ENCODE results near the gene FBXL5.
A peak's percentile ranks its signal among the peaks of the same experiment; 100 is the strongest.
"Not testable (repeated sequence)": the region's sequence is repeated elsewhere in the genome, so short reads cannot be mapped to it uniquely, and the experiment has no call there.

FBXL5 gene

GRCh38 chr4:15648600-15648999 lies 6.6 kb downstream of the FBXL5 start:
- ATAC-seq (peak; percentile 42), DNase-seq (no peak)
- H3K36me3 Mint-ChIP-seq (ENCODE audit: low read depth), result peaks cover under 1% of the 10 kb centered on the region
- H3K27me3 Mint-ChIP-seq, result no peaks in the 10 kb centered on the region
- H3K27ac Mint-ChIP-seq, result peak overlapping the region; percentile 21
- H3K9me3 Mint-ChIP-seq, result no peaks in the 10 kb centered on the region
- peak overlapping the region; percentile 18 for H3K4me3 Mint-ChIP-seq
- peaks cover 60% of the 10 kb centered on the region for H3K4me1 Mint-ChIP-seq

GRCh38 chr4:15638418-15638817 lies 16.7 kb downstream of the FBXL5 start:
- no peaks in the 10 kb centered on the region for H3K27me3 Mint-ChIP-seq
- no peaks in the 10 kb centered on the region for H3K9me3 Mint-ChIP-seq
- H3K36me3 Mint-ChIP-seq (ENCODE audit: low read depth), result peaks cover 30% of the 10 kb centered on the region
- no peak overlapping the region for H3K27ac Mint-ChIP-seq
- no peak overlapping the region for H3K4me3 Mint-ChIP-seq
- ATAC-seq (no peak), DNase-seq (no peak)
- no peaks in the 10 kb centered on the region for H3K4me1 Mint-ChIP-seq

DNA sequence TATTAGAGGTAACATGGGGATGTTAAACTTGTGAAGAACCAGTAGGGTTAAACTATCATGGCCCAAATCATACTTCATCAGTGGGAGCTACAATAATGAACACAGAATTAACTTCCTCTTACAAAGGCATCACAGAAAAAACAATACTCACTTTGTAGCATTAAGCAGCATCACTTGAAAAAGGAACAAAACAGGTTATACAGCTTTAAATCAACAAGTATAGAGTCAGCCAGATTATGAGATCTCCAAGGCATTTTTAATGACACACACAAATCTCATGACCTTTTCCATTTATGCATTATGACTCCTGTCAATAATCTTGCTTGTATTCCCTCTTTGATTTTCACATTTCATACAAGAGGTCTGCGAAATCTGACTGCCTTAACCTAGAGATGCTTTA lies 18.3 kb downstream of the FBXL5 start:
- H3K9me3 Mint-ChIP-seq, result no peaks in the 10 kb centered on the region
- peaks cover 43% of the 10 kb centered on the region for H3K36me3 Mint-ChIP-seq (ENCODE audit: low read depth)
- no peak overlapping the region for H3K27ac Mint-ChIP-seq
- ATAC-seq (no peak), DNase-seq (no peak)
- no peaks in the 10 kb centered on the region for H3K27me3 Mint-ChIP-seq
- no peaks in the 10 kb centered on the region for H3K4me1 Mint-ChIP-seq
- no peak overlapping the region for H3K4me3 Mint-ChIP-seq

GRCh38 chr4:15617407-15617806 lies 37.8 kb downstream of the FBXL5 start:
- not testable (repeated sequence) for ATAC-seq, DNase-seq, H3K27me3 Mint-ChIP-seq, H3K4me3 Mint-ChIP-seq, H3K27ac Mint-ChIP-seq
- Mint-ChIP-seq H3K4me1 (peaks cover 11% of the 10 kb centered on the region), H3K36me3 (ENCODE audit: low read depth) (peaks cover 68% of the 10 kb centered on the region), H3K9me3 (peaks cover 25% of the 10 kb centered on the region)

DNA sequence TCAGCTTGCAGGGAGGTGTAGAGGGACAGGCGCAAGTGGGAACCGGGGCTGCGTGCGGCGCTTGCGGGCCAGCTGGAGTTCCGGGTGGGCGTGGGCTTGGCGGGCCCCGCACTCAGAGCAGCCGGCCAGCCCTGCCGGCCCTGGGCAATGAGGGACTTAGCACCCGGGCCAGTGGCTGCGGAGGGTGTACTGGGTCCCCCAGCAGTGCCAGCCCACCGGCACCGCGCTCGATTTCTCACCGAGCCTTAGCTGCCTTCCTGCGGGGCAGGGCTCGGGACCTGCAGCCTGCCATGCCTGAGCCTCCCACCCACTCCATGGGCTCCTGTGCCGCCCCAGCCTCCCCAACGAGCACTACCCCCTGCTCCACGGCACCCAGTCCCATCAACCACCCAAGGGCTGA lies 40.3 kb downstream of the FBXL5 start:
- not testable (repeated sequence) for ATAC-seq, DNase-seq, H3K4me1 Mint-ChIP-seq, H3K27ac Mint-ChIP-seq, H3K27me3 Mint-ChIP-seq, H3K4me3 Mint-ChIP-seq
- Mint-ChIP-seq H3K9me3 (peaks cover 20% of the 10 kb centered on the region), H3K36me3 (ENCODE audit: low read depth) (peaks cover 44% of the 10 kb centered on the region)

DNA sequence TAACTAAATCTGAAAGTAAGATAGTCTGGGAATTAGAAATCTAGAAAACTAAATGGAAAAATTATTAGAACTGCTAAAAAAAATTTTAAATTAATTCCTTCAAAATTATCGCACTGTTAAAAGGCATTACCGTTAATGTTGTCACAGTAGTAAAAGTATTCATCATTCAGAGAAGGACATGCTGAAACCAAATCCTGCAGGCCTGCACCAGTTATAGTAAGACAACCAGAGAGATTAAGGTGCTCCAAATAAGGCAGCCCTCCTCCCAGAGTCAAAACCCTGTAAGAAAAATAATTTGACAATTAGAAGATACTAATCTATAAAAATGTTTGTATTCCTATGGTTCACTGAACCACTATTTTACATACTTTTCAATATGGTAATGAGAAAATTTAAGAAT lies 43.0 kb downstream of the FBXL5 start:
- Mint-ChIP-seq H3K36me3 (ENCODE audit: low read depth) (peaks cover 24% of the 10 kb centered on the region), H3K27ac (no peak overlapping the region), H3K4me3 (no peak overlapping the region), H3K9me3 (no peaks in the 10 kb centered on the region), H3K4me1 (peaks cover 7% of the 10 kb centered on the region), H3K27me3 (no peaks in the 10 kb centered on the region)
- ATAC-seq, result no peak
- DNase-seq, result no peak

DNA sequence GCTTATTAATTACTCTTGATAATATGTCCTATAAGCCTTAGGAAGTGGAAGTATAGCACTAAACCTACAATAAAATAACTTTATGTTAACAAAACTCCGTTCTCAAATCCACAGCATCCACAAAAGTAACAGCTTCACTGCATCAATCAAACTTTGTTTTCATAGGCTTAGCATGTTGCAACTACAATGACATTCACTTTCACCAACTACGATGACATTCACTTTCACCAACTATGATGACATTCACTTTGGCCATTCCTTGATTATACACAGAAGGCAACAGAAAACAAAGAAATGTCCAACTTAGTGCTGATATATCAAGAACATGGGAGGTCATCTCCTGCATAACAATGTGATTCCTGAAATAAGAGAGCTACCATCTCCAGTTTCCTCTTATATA lies 44.3 kb downstream of the FBXL5 start:
- no peaks in the 10 kb centered on the region for H3K27me3 Mint-ChIP-seq
- peaks cover 14% of the 10 kb centered on the region for H3K36me3 Mint-ChIP-seq (ENCODE audit: low read depth)
- DNase-seq, result no peak
- ATAC-seq, result no peak
- no peaks in the 10 kb centered on the region for H3K9me3 Mint-ChIP-seq
- no peak overlapping the region for H3K27ac Mint-ChIP-seq
- no peak overlapping the region for H3K4me3 Mint-ChIP-seq
- peaks cover 7% of the 10 kb centered on the region for H3K4me1 Mint-ChIP-seq

GRCh38 chr4:15605537-15605936 lies 49.6 kb downstream of the FBXL5 start:
- no peak overlapping the region for H3K27ac Mint-ChIP-seq
- H3K4me3 Mint-ChIP-seq, result no peak overlapping the region
- peaks cover 2% of the 10 kb centered on the region for H3K4me1 Mint-ChIP-seq
- H3K27me3 Mint-ChIP-seq, result no peaks in the 10 kb centered on the region
- ATAC-seq (no peak), DNase-seq (no peak)
- H3K36me3 Mint-ChIP-seq (ENCODE audit: low read depth), result peaks cover 31% of the 10 kb centered on the region
- no peaks in the 10 kb centered on the region for H3K9me3 Mint-ChIP-seq

DNA sequence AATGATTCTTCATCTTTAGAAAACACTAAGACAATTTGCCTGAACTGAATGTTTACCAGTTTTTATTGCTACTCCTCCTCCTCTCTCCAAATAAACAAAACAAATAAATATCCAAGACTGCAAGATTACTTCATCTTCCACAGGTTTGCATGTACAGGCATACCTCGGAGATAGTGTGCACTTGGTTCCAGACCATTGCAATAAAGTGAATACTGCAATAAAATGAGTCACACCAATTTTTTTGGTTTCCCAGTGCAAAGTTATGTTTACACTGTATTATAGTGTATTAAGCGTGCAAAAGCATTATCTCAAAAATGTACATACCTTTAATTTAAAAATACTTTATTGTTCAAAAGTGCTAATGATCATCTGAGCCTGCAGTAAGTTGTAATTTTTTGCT lies 53.3 kb downstream of the FBXL5 start:
- DNase-seq (no peak), ATAC-seq (no peak)
- H3K9me3 Mint-ChIP-seq, result no peaks in the 10 kb centered on the region
- H3K4me3 Mint-ChIP-seq, result no peak overlapping the region
- H3K4me1 Mint-ChIP-seq, result no peaks in the 10 kb centered on the region
- H3K27me3 Mint-ChIP-seq, result no peaks in the 10 kb centered on the region
- H3K36me3 Mint-ChIP-seq (ENCODE audit: low read depth), result peaks cover 28% of the 10 kb centered on the region
- H3K27ac Mint-ChIP-seq, result no peak overlapping the region

GRCh38 chr4:15600176-15600575 lies 55.0 kb downstream of the FBXL5 start:
- Mint-ChIP-seq H3K27me3 (no peaks in the 10 kb centered on the region), H3K9me3 (no peaks in the 10 kb centered on the region), H3K4me1 (no peaks in the 10 kb centered on the region), H3K36me3 (ENCODE audit: low read depth) (peaks cover 23% of the 10 kb centered on the region), H3K4me3 (no peak overlapping the region), H3K27ac (no peak overlapping the region)
- DNase-seq, result no peak
- no peak for ATAC-seq

DNA sequence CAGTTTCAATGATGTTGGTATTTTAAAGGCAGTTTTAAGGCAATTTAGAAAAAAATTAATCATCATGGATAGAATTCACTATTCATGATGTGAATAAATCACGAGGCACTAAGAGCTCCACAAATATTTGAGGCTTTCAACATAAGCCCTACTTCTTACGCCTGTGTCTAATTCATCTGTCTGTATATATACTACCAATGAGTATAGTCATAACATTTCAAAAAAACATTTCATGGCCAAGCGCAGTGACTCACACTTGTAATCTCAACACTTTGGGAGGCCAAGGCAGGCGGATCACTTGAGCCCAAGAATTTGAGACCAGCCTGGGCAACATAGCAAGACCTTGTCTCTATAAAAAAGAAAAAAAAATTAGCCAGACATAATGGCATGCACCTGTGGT lies 56.5 kb downstream of the FBXL5 start:
- Mint-ChIP-seq H3K4me3 (no peak overlapping the region), H3K27me3 (no peaks in the 10 kb centered on the region), H3K9me3 (no peaks in the 10 kb centered on the region), H3K4me1 (no peaks in the 10 kb centered on the region), H3K27ac (no peak overlapping the region), H3K36me3 (ENCODE audit: low read depth) (peaks cover 14% of the 10 kb centered on the region)
- no peak for DNase-seq
- no peak for ATAC-seq

- DNase-seq (no peak), ATAC-seq (no peak)
- Mint-ChIP-seq H3K4me3 (no peak overlapping the region), H3K9me3 (no peaks in the 10 kb centered on the region), H3K4me1 (no peaks in the 10 kb centered on the region), H3K27me3 (no peaks in the 10 kb centered on the region), H3K36me3 (ENCODE audit: low read depth) (peaks cover 3% of the 10 kb centered on the region), H3K27ac (no peak overlapping the region)
These were observed 62.4 kb downstream of the FBXL5 start for GRCh38 chr4:15592799-15593198.

DNA sequence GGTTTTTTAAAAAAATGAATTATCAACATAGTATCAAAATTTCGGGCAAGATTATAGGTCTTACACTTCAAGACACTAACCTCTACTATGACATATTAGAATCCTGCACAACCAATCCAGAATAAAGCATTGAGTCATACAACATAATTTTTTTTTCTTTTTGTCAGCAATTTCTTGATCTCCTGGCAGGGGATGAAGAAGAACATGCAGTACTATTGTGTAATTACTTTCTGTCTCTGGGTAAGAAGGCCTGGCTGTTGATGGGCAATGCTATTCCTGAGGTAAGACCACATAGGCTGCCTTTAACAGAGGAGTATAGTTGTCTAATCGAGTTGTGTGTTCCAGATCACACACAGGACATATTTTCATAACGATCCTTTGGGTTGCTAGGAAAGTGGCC lies 67.5 kb downstream of the FBXL5 start:
- no peak for DNase-seq
- H3K4me1 Mint-ChIP-seq, result no peaks in the 10 kb centered on the region
- H3K36me3 Mint-ChIP-seq (ENCODE audit: low read depth), result no peaks in the 10 kb centered on the region
- H3K4me3 Mint-ChIP-seq, result no peak overlapping the region
- no peak for ATAC-seq
- H3K9me3 Mint-ChIP-seq, result no peaks in the 10 kb centered on the region
- H3K27me3 Mint-ChIP-seq, result no peaks in the 10 kb centered on the region
- H3K27ac Mint-ChIP-seq, result no peak overlapping the region

DNA sequence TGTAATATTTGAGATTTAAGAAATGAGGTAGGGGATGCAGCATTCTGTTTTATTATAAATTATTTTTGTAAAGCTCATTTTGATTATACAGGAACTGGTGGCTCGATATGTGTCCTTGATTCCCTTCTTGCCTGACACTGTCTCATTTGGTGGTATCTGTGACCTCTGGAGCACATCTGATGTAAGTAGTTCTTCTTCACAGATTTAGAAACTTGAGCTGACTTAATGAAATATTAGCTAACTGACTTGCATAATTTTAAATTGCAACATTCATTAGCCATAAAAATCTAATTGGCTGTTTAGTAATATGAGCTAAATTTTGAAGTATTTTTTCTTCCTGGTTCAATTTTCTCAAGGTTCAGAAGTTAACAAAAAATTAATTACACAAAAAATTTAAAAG lies 69.1 kb downstream of the FBXL5 start:
- Mint-ChIP-seq H3K4me1 (no peaks in the 10 kb centered on the region), H3K27ac (no peak overlapping the region), H3K9me3 (no peaks in the 10 kb centered on the region), H3K27me3 (no peaks in the 10 kb centered on the region), H3K4me3 (no peak overlapping the region), H3K36me3 (ENCODE audit: low read depth) (no peaks in the 10 kb centered on the region)
- no peak for DNase-seq
- no peak for ATAC-seq

GRCh38 chr4:15585331-15585730 lies 69.8 kb downstream of the FBXL5 start:
- Mint-ChIP-seq H3K9me3 (no peaks in the 10 kb centered on the region), H3K36me3 (ENCODE audit: low read depth) (no peaks in the 10 kb centered on the region), H3K27me3 (no peaks in the 10 kb centered on the region), H3K4me1 (no peaks in the 10 kb centered on the region), H3K4me3 (no peak overlapping the region), H3K27ac (no peak overlapping the region)
- DNase-seq, result no peak
- ATAC-seq, result no peak

DNA sequence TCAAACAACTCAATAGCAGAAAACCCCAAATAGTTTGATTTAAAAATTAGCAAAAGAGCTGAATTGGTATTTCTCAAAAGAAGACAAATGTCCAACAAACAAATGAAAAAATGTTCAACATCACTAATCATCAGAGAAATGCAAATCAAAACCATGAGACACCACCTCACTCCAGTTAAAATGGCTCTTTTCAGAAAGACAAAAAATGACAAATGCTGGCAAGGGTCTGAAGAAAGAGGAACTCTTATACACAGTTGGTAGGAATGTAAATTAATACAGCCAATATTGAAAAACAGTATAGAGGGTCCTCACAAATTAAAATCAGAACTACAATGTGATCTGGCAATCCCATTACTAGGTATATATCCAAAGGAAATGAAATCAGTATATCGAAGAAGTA lies 70.4 kb downstream of the FBXL5 start:
- Mint-ChIP-seq H3K27me3 (no peaks in the 10 kb centered on the region), H3K36me3 (ENCODE audit: low read depth) (no peaks in the 10 kb centered on the region), H3K27ac (no peak overlapping the region), H3K4me3 (no peak overlapping the region), H3K4me1 (no peaks in the 10 kb centered on the region), H3K9me3 (no peaks in the 10 kb centered on the region)
- DNase-seq, result no peak
- no peak for ATAC-seq

Measured in activated naive CD8-positive, alpha-beta T cell treated with anti-CD3 and anti-CD28 coated beads, Interleukin-2, amount 50 U/mL, for 24 hours (primary cell).